GM21529 (cell line): ENCODE results near the gene SMIM1.

Experiments
- ATAC-seq: cut with Tn5 transposase; IDR thresholded peaks from one replicate; pipeline ENCODE4 v1.9.1; 2021; ENCODE audit not compliant: unreplicated experiment

The SMIM1 gene

DNA sequence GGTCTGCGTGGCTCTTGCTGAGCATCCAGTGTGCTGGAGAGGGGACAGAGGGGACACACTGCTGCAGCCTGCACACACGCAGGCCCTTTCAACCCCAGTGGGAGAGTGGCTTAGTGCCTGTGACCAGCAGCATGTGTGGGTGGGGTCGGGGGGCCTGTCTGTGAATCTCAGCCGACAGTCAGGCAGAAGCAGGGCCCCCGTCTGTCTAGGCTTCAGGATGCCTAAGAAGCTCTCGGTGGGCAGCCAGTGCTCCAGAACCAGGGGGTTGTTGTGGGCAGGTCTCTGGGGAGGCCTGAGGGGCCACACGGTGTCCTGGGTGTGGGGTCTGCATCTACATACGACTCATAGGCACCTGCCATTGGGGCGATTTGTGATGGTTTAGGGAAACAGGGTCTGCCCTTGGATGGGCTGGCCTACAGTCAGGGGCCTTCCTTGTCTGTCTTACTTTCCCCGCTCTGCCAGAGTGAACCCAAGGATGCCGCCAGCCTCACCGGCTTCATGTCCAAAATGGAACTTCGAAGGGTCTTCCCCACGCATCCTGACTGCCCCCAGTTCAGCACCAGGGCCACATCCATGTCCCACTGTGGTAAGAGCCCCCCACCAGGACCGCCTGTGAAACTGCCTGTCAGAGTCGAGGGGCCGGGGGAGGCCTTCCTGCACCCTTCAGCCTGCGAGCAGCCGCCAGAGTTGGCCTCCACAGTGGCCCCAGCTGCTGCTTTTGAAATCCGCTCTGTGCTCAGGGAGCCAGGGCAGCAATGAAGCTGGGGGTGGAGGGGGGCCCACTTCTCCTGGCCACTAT lies 18.7 kb upstream of the SMIM1 start:
- no peak for ATAC-seq

DNA sequence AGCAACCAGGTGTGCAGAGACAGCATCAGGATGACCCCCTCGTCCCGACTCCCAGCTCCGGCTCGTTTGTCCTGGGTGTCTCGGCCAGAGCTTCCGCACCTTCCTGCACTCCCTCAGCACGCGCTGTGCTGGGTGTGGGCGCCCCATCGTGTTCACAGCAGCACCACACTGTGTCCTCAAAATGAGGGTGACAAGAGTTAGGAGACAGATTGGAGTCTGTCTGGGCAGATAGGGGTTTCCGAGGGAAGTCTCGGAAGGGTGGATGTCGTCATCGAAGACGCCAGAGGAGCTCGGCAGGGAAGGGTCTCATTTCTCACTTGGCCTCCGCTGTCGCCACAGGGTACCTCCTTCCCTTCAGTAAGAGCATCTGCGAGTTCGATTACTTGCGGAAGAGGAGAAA lies 16.2 kb upstream of the SMIM1 start:
- no peak for ATAC-seq

GRCh38 chr1:3759164-3759563 lies 13.4 kb upstream of the SMIM1 start:
- no peak for ATAC-seq

- no peak for ATAC-seq
These were observed 12.8 kb upstream of the SMIM1 start for GRCh38 chr1:3759796-3760195.

- no peak for ATAC-seq
These were observed 11.1 kb upstream of the SMIM1 start for GRCh38 chr1:3761296-3762010.

DNA sequence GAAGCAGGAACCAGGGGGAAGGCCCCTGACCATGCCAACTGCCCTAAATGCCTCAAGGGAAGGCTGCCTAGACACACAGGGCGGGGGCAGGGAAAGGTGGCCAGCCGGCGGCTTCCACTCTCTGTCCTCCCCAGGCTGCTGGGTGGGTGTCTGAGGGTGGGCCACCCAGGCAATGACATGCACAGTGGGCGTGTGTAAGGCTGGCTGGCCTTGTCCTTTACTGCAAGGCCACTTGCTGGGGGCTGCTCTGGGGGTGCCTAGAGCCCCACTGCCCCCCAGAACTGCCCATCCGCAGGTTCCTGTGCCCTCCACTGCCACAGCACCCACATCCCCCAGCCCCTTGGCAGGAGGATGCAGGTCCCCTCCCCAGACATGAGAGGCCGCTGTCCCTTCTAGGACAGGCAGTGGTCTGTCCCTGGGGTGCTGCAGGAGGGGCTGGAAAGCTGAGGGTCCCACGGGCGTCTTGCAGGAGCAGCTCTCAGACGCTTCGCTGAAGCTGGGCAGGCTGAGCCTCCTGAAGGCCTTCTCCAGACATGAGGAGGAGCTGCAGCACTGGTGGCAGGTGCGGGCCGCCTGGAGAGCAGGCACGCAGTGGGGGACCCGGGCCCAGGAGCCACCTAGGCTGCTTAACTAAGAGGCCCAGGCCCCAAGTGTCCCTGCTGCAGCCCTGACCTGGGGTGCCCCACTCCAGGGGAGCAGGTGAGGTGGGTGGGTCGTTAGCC lies 10.2 kb upstream of the SMIM1 start:
- no peak for ATAC-seq

- ATAC-seq = no peak
These were observed 9.7 kb upstream of the SMIM1 start for GRCh38 chr1:3762873-3763228.

- no peak for ATAC-seq
These were observed 9.0 kb upstream of the SMIM1 start for GRCh38 chr1:3763351-3764125.

GRCh38 chr1:3767328-3767925 lies 5.1 kb upstream of the SMIM1 start:
- no peak for ATAC-seq

DNA sequence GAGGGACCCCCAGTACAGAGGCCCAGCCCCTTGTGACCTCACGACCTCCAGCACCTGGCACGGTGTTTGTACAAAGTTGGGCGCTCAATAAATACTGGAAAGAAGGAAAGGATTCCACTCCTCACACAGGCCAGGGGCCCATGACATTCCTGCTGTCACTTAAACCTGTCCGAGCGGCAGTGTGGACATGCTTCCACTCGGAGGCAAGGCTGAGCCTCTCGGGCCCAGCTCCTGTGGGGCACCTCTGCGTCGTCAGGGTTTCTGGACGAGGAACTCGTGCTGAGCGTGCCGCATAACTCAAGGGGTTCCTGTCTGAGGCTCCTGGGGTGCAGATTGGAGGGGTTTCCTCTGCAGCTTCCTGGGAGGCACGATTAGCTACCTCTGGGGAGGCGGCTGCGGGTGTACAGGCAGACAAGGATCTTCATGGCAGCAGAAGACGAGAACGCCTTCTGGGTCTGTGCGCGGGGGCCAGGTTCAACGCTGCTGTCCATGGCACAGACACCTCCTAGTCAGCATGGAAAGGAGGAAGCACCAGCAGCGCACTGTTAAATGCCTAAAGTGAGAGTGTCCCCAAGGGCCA lies 3.6 kb upstream of the SMIM1 start:
- no peak for ATAC-seq

DNA sequence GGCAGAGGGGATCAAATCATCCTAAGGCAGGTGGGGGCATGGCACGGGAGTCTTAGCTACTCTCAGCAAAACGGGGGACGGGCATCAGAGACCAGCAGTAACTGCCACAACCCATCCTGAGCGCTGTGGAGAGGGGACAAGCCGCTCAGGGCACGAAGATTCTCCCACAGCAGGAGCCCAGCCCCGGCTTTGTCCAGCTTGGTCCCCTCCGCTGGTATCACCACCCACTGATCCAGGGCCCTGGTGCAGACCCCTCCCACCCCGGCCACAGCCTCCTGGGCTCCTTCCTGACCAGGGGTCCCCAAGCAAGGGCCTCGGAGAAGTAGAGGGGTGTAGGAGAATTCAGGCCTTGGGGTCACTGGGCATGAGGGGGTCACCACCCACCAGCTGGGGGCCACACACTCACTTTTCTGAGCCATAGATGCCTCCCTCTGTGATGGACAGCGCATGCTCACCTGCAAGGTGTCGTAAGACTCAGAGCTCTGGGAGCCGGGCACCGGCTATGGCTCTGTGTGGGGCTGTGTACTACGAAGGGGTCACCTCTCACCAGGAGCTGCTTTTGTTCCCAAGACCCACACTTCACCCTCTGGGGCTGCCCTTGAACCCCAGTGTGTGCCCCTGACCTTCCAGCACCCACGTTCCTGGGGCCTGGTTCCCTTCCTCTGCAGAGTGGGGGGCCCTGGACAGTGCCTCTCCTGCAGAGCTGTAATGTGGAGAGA lies 2.3 kb upstream of the SMIM1 start:
- ATAC-seq = no peak

- no peak for ATAC-seq
These were observed 1.2 kb upstream of the SMIM1 start for GRCh38 chr1:3771108-3772026.

DNA sequence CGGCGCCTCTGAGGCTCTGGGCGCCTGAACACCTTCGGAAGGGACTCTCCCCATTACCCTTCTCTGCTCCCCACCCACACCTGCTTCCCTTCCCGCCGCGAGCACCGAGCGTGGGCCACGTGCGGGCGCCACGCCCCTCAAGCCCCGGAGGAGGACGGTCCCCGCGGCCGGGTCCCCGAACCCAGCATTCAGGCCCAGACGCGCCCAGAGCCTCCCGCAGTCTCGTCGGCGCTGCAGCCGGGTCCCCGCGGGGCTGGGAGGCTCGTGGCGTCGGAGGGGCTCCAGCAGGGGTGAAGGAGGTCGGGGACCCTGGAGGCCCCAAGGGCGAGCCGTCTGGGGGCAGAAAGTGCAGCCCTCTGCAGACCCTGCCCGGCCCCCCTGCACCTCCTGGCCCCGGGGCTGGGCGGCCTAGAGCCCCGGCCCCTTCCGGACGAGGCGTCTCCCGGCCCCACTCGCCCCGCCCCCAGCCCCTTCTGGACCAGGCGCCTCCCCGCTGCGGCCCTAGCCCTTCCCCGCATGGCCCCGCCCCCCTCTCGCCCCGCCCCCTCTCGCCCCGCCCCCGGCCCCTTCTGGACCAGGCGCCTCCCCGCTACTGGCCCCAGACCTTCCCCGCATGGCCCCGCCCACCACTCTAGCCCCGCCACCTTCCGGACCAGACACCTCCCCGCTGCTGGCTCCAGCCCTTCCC lies 378 bp upstream of the SMIM1 start:
- ATAC-seq = peak; percentile 60

GRCh38 chr1:3773572-3774275 lies 1.2 kb downstream of the SMIM1 start:
- ATAC-seq = no peak

- no peak for ATAC-seq
These were observed 1.9 kb downstream of the SMIM1 start for GRCh38 chr1:3774276-3774945.

DNA sequence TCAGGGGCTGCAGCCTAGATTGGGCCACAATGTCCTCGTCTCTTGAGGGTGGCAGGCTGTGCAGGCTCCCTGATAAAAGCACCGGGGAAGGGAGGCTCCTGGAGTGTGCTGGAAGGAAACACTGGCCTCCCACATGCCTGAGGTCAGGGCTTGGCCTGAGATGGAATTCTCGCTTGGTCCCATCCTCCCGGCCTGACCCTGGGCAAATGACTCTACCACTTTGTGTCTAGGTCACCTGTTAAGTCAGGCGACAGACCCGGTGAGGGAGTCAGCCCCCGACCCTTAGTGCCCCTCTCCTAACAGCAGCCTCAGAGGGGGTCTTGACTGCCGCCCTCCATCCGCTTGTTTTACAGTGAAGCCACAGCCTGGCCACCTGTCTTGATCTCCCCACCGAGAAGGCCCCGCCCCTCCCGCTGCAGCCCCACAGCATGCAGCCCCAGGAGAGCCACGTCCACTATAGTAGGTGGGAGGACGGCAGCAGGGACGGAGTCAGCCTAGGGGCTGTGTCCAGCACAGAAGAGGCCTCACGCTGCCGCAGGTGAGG lies 2.5 kb downstream of the SMIM1 start:
- no peak for ATAC-seq
